ENCODE measurements around the gene COL4A4.

DNA sequence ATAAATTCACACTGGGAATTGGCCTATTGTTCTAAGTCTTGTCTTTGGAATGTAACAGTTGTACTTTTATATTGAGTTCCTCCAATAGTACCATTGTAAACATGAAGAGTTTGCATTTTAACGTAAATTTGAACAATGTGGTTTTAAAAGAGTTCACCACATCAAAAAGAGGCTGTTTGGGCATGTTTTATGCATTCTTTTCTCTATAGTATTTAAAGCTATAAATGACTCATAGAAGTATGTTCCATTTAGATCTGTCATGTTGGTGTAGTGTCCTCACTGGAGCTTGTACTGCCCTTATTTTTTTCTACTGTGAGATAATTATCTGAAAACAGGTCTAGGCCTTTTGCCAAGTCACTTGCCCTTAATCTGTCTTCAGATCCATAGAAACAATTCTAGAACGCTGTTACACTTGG lies 186.2 kb downstream of the COL4A4 start:
- TF ChIP-seq, protein P1, sequence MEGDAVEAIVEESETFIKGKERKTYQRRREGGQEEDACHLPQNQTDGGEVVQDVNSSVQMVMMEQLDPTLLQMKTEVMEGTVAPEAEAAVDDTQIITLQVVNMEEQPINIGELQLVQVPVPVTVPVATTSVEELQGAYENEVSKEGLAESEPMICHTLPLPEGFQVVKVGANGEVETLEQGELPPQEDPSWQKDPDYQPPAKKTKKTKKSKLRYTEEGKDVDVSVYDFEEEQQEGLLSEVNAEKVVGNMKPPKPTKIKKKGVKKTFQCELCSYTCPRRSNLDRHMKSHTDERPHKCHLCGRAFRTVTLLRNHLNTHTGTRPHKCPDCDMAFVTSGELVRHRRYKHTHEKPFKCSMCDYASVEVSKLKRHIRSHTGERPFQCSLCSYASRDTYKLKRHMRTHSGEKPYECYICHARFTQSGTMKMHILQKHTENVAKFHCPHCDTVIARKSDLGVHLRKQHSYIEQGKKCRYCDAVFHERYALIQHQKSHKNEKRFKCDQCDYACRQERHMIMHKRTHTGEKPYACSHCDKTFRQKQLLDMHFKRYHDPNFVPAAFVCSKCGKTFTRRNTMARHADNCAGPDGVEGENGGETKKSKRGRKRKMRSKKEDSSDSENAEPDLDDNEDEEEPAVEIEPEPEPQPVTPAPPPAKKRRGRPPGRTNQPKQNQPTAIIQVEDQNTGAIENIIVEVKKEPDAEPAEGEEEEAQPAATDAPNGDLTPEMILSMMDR (IDR thresholded peaks at IDR 0.05; ENCODE audit: poor library complexity), result no peak
- TF ChIP-seq EZH2 (IDR thresholded peaks at IDR 0.05; ENCODE audit: borderline replicate concordance), result no peak
